HCT116 (cell line): ENCODE results near the gene CC2D1A. TPM values are rescaled to one million over a fixed set of nuclear protein-coding genes. Genes with fewer than 3 reads are reported as not detected.

Source experiments
- ATAC-seq: fragments of 200-7000 bp; cut with Tn5 transposase; 2 replicates; pipeline ENCODE4 v1.9.1; 2020; ENCODE audit warnings: mild to moderate bottlenecking, moderate library complexity
- BruUV-seq: library from RNA; stranded (reverse); fragments of 400-500 nt; replicated peaks from 2 replicates; lab custom pipeline; 2021; lab: Mats Ljungman, UMichigan
- CTCF ChIA-PET: fragments of 300-600 bp; sonication (Branson Sonifier 250); formaldehyde crosslinking; loops from one replicate; lab custom pipeline; 2021; ENCODE audit warnings: antibody characterized with exemption; lab: Charles Lee
- POLR2A ChIA-PET: fragments of 300-600, 350-600 bp; sonication (Branson Sonifier 250); formaldehyde crosslinking; loops from one replicate; lab custom pipeline; 2021; ENCODE audit warnings: antibody characterized with exemption; lab: Charles Lee
- RAD21 ChIA-PET, 2 experiments: fragments of 300-600 bp; sonication (Branson Sonifier 250); formaldehyde crosslinking; loops; one replicate each; lab custom pipeline; 2023; ENCODE audit warnings: low total read pairs in 2 of 2; ENCODE audit not compliant: uncharacterized antibody in 2 of 2, unreplicated experiment in 2 of 2, low non-redundant PET in 1 of 2; lab: Charles Lee
- DNase-seq: peaks from one replicate; pipeline ENCODE4 v3.0.0-alpha.2; 2010; ENCODE audit warnings: low read depth, low spot score
- H2AFZ ChIP-seq: fragments of 200-600 bp; shearing (Covaris generic), sonication (generic); 2 replicates; pipeline ENCODE4 v1.6.1; 2017; ENCODE audit warnings: low read depth, mixed run types, mixed read lengths, antibody characterized with exemption, low read length; ENCODE audit not compliant: poor library complexity, severe bottlenecking
- H3K27ac ChIP-seq: 2 replicates; pipeline ENCODE4 v1.5.1; 2012; ENCODE audit warnings: low read depth, low read length
- H3K27me3 ChIP-seq: fragments of 200-600 bp; sonication (generic); 2 replicates; pipeline ENCODE4 v1.6.1; 2016; ENCODE audit warnings: mixed run types, low read length, mixed read lengths; ENCODE audit not compliant: insufficient read depth
- H3K36me3 ChIP-seq, 2 experiments: fragments of 200-500 bp in 1 of 2; fragments of 200-600 bp in 1 of 2; sonication (Bioruptor generic) in 1 of 2; sonication (generic) in 1 of 2; 2 replicates each; pipeline versions ENCODE4 v1.5.1 to v1.6.1; 2014 to 2016; ENCODE audit warnings: low read length in 2 of 2, inconsistent platforms in 1 of 2, mixed read lengths in 1 of 2, mixed run types in 1 of 2; ENCODE audit not compliant: insufficient read depth in 2 of 2, control insufficient read depth in 1 of 2
- H3K4me1 ChIP-seq, 2 experiments: fragments of 200-600 bp in 1 of 2; sonication (generic) in 1 of 2; 2 replicates each; pipeline versions ENCODE4 v1.5.1 to v1.6.1; 2012 to 2017; ENCODE audit warnings: low read length in 2 of 2, inconsistent platforms in 1 of 2, mild to moderate bottlenecking in 1 of 2, mixed read lengths in 1 of 2, mixed run types in 1 of 2, moderate library complexity in 1 of 2; ENCODE audit not compliant: insufficient read depth in 2 of 2, control insufficient read depth in 1 of 2
- H3K4me2 ChIP-seq: fragments of 200-600 bp; sonication (generic); 2 replicates; pipeline ENCODE4 v1.6.1; 2017; ENCODE audit warnings: mixed run types, low read length, mixed read lengths
- H3K4me3 ChIP-seq, 2 experiments: fragments of 200-600 bp in 1 of 2; sonication (generic) in 1 of 2; replicated peaks in 1 of 2; 2 replicates each; pipeline ENCODE4 v1.5.1; 2011 to 2016; ENCODE audit warnings: low read length in 2 of 2, control low read depth in 1 of 2, low read depth in 1 of 2, mild to moderate bottlenecking in 1 of 2, mixed read lengths in 1 of 2, mixed run types in 1 of 2
- H3K79me2 ChIP-seq: fragments of 200-600 bp; sonication (generic); 2 replicates; pipeline ENCODE4 v1.6.1; 2017; ENCODE audit warnings: mild to moderate bottlenecking, mixed run types, low read length, moderate library complexity, mixed read lengths; ENCODE audit not compliant: insufficient read depth
- H3K9ac ChIP-seq: fragments of 200-600 bp; sonication (generic); 2 replicates; pipeline ENCODE4 v1.6.1; 2016; ENCODE audit warnings: low read length, mixed read lengths
- H3K9me2 ChIP-seq: fragments of 200-600 bp; sonication (generic), shearing (Covaris generic); 2 replicates; pipeline ENCODE4 v1.6.1; 2017; ENCODE audit warnings: mixed run types, mild to moderate bottlenecking, moderate library complexity; ENCODE audit not compliant: insufficient read depth
- H3K9me3 ChIP-seq, 2 experiments: fragments of 200-500 bp in 1 of 2; fragments of 200-600 bp in 1 of 2; sonication (Bioruptor generic) in 1 of 2; sonication (generic) in 1 of 2; 2 replicates each; pipeline ENCODE4 v1.6.1; 2014 to 2017; ENCODE audit warnings: low read length in 2 of 2, mixed read lengths in 2 of 2, inconsistent platforms in 1 of 2, low read depth in 1 of 2, mild to moderate bottlenecking in 1 of 2, mixed run types in 1 of 2, moderate library complexity in 1 of 2; ENCODE audit not compliant: control insufficient read depth in 1 of 2, insufficient read depth in 1 of 2
- H4K20me1 ChIP-seq: fragments of 200-600 bp; sonication (generic), shearing (Covaris generic); 2 replicates; pipeline ENCODE4 v1.6.1; 2017; ENCODE audit warnings: mixed run types, mild to moderate bottlenecking, moderate library complexity; ENCODE audit not compliant: insufficient read depth
- ATF3 ChIP-seq: IDR thresholded peaks from 2 replicates; pipeline ENCODE4 v1.6.1; 2012
- CEBPB ChIP-seq: IDR thresholded peaks from 2 replicates; pipeline ENCODE4 v1.6.1; 2012; ENCODE audit warnings: low read depth
- EGR1 ChIP-seq: IDR thresholded peaks from 2 replicates; pipeline ENCODE4 v1.6.1; 2012; ENCODE audit warnings: low read depth
- ELF1 ChIP-seq: IDR thresholded peaks from 2 replicates; pipeline ENCODE4 v1.6.1; 2012; ENCODE audit warnings: low read depth, borderline replicate concordance
- EZH2 ChIP-seq: fragments of 200-600 bp; sonication (generic); IDR thresholded peaks from 2 replicates; pipeline ENCODE4 v1.6.1; 2017; ENCODE audit warnings: antibody characterized with exemption, mixed run types
- EZH2phosphoT487 ChIP-seq: fragments of 200-600 bp; IDR thresholded peaks from 2 replicates; pipeline ENCODE4 v1.6.1; 2018; ENCODE audit warnings: antibody characterized with exemption, borderline replicate concordance
- FOSL1 ChIP-seq: IDR thresholded peaks from 2 replicates; pipeline ENCODE4 v1.6.1; 2012; ENCODE audit warnings: low read depth
- POLR2AphosphoS5 ChIP-seq: IDR thresholded peaks from 2 replicates; pipeline ENCODE4 v1.6.1; 2011; ENCODE audit warnings: mild to moderate bottlenecking, low read depth, low read length, moderate library complexity
- RAD21 ChIP-seq: IDR thresholded peaks from 2 replicates; pipeline ENCODE4 v1.6.1; 2012; ENCODE audit warnings: low read depth, mild to moderate bottlenecking
- REST ChIP-seq: IDR thresholded peaks from 2 replicates; pipeline ENCODE4 v1.6.1; 2012; ENCODE audit warnings: low read depth
- SP1 ChIP-seq: IDR thresholded peaks from 2 replicates; pipeline ENCODE4 v1.6.1; 2012; ENCODE audit warnings: low read depth
- SRF ChIP-seq: IDR thresholded peaks from 2 replicates; pipeline ENCODE4 v1.6.1; 2012; ENCODE audit warnings: low read depth
- YY1 ChIP-seq: IDR thresholded peaks from 2 replicates; pipeline ENCODE4 v1.6.1; 2011; ENCODE audit warnings: low read length, low read depth, moderate library complexity, mild to moderate bottlenecking; ENCODE audit not compliant: insufficient replicate concordance; ENCODE audit errors: extremely low read depth
- ZFX ChIP-seq: fragments of 450-650 bp; IDR thresholded peaks from 2 replicates; pipeline ENCODE4 v1.6.1; 2017
- ZNF274 ChIP-seq: fragments of 200-500 bp; sonication (Bioruptor generic); IDR thresholded peaks from 2 replicates; pipeline ENCODE4 v1.6.1; 2014; ENCODE audit warnings: mild to moderate bottlenecking, low read depth, low read length, inconsistent platforms
- intact Hi-C: fragments of 100-400 bp; cut with micrococcal nuclease; formaldehyde crosslinking; loops from 2 replicates; pipeline ENCODE4 v1.10.0; 2022
- total RNA-seq: library from RNA; stranded (reverse); gene quantifications from one replicate; pipeline ENCODE4 v1.2.1, GENCODE V29; 2021; ENCODE audit not compliant: unreplicated experiment
- TF ChIP-seq, protein P1 (sequence below), 3 experiments: fragments of 200-600 bp in 1 of 3; sonication (generic) in 1 of 3; IDR thresholded peaks in 2 of 3; conservative IDR thresholded peaks in 1 of 3; 2 replicates each; pipeline ENCODE4 v1.5.1; 2012 to 2017; ENCODE audit warnings: low read depth in 2 of 3, low read length in 2 of 3, antibody characterized with exemption in 1 of 3, borderline replicate concordance in 1 of 3, control low read depth in 1 of 3, mild to moderate bottlenecking in 1 of 3, mixed read lengths in 1 of 3, mixed run types in 1 of 3, moderate library complexity in 1 of 3; ENCODE audit not compliant: insufficient read depth in 1 of 3

Gene CC2D1A
- total RNA-seq, 1 experiment from 2014 or later = 51.5 TPM

- ChIA-PET CTCF (no interaction called here), POLR2A (interaction anchor here (0.5 kb wide), 1 partner anchor 202 kb away, joined by 3 read pairs; no protein-coding TSS in a partner anchor), RAD21 (no interaction called here)
- DNase-seq = no peak
- H3K9ac ChIP-seq = no peak overlapping the region
- TF ChIP-seq POLR2AphosphoS5 = no peak
- TF ChIP-seq CEBPB = no peak
- TF ChIP-seq RAD21 = no peak
- no peak for TF ChIP-seq YY1
- TF ChIP-seq FOSL1 = no peak
- TF ChIP-seq, protein P1, sequence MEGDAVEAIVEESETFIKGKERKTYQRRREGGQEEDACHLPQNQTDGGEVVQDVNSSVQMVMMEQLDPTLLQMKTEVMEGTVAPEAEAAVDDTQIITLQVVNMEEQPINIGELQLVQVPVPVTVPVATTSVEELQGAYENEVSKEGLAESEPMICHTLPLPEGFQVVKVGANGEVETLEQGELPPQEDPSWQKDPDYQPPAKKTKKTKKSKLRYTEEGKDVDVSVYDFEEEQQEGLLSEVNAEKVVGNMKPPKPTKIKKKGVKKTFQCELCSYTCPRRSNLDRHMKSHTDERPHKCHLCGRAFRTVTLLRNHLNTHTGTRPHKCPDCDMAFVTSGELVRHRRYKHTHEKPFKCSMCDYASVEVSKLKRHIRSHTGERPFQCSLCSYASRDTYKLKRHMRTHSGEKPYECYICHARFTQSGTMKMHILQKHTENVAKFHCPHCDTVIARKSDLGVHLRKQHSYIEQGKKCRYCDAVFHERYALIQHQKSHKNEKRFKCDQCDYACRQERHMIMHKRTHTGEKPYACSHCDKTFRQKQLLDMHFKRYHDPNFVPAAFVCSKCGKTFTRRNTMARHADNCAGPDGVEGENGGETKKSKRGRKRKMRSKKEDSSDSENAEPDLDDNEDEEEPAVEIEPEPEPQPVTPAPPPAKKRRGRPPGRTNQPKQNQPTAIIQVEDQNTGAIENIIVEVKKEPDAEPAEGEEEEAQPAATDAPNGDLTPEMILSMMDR (IDR thresholded peaks at IDR 0.05 in 2 of 3, conservative IDR thresholded peaks at IDR 0.05 in 1 of 3; ENCODE audit: borderline replicate concordance in 1 of 3, insufficient read depth in 1 of 3, low read depth in 2 of 3, low read length in 2 of 3) = no peak
- no peak overlapping the region for H3K4me2 ChIP-seq
- H3K9me2 ChIP-seq = no peaks in the 10 kb centered on the region
- ATAC-seq = no peak
- H3K4me3 ChIP-seq = no peak overlapping the region
- no peaks in the 10 kb centered on the region for H3K9me3 ChIP-seq
- intact Hi-C loops = no loop called here
- H3K36me3 ChIP-seq = no peaks in the 10 kb centered on the region
- no TSS peak for BruUV-seq
- no peak overlapping the region for H2AFZ ChIP-seq
- no peaks in the 10 kb centered on the region for H3K27me3 ChIP-seq
- H3K27ac ChIP-seq = no peak overlapping the region
- peaks cover 22 to 35% of the 10 kb centered on the region in 2 experiments for H3K4me1 ChIP-seq
- no peaks in the 10 kb centered on the region for H4K20me1 ChIP-seq
- H3K79me2 ChIP-seq = no peaks in the 10 kb centered on the region
These were observed 36.7 kb upstream of the CC2D1A start for GRCh38 chr19:13869281-13869680.

DNA sequence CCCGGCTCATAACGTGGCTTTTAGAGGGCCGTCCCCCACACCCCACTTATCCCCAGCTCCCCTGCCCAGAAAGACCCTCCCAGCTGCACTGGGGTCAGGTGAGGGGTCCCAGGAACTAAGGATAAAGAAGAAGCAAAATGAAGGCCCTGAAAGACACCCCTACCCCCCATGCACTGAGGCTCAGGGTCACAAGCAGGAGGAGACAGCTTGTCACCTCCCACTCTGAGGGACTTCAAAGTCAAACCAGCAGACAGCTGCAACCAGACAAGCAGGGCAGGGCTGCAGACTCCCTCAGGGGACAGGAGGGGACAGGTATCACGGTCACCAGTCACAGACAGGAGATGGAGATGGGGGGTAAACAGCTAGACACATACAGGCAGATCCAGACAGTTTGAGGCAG, 35.1 kb upstream of the CC2D1A start:
- ChIA-PET POLR2A (no interaction called here), CTCF (interaction anchor here (2.1 to 2.7 kb wide), 2 partner anchors 8 to 189 kb away, joined by 4 to 17 read pairs; no protein-coding TSS in a partner anchor), RAD21 (interaction anchor here in 1 of 2 experiments (0.6 kb wide), 1 partner anchor 8 kb away, joined by 3 read pairs; no protein-coding TSS in a partner anchor)
- no peak overlapping the region for H3K4me3 ChIP-seq
- H3K9me2 ChIP-seq = no peaks in the 10 kb centered on the region
- BruUV-seq = no TSS peak
- intact Hi-C loops = no loop called here
- H3K36me3 ChIP-seq = no peaks in the 10 kb centered on the region
- H3K4me1 ChIP-seq = peaks cover 21 to 34% of the 10 kb centered on the region in 2 experiments
- no peaks in the 10 kb centered on the region for H3K9me3 ChIP-seq
- ATAC-seq (no peak), DNase-seq (no peak)
- H3K9ac ChIP-seq = no peak overlapping the region
- H3K79me2 ChIP-seq = no peaks in the 10 kb centered on the region
- no peak overlapping the region for H2AFZ ChIP-seq
- H3K27me3 ChIP-seq = no peaks in the 10 kb centered on the region
- H3K4me2 ChIP-seq = no peak overlapping the region
- H4K20me1 ChIP-seq = no peaks in the 10 kb centered on the region
- no peak overlapping the region for H3K27ac ChIP-seq
- TF ChIP-seq EGR1 = no peak
- no peak for TF ChIP-seq ZFX
- no peak for TF ChIP-seq SP1
- no peak for TF ChIP-seq ATF3
- no peak for TF ChIP-seq ZNF274
- no peak for TF ChIP-seq REST
- TF ChIP-seq SRF = no peak
- no peak for TF ChIP-seq EZH2
- TF ChIP-seq EZH2phosphoT487 = no peak
- no peak for TF ChIP-seq FOSL1
- TF ChIP-seq RAD21 = no peak
- TF ChIP-seq ELF1 = no peak
- no peak for TF ChIP-seq CEBPB
- TF ChIP-seq POLR2AphosphoS5 = no peak
